HG03520 (cell line): Measurements from ENCODE around the gene GXYLT1.
"Not testable (repeated sequence)": the region's sequence is repeated elsewhere in the genome, so short reads cannot be mapped to it uniquely, and the experiment has no call there.

Experiments used
- ATAC-seq: cut with Tn5 transposase; IDR thresholded peaks from one replicate; pipeline ENCODE4 v1.9.1; 2021; ENCODE audit warnings: mild to moderate bottlenecking, moderate library complexity; ENCODE audit not compliant: unreplicated experiment

Gene GXYLT1

DNA sequence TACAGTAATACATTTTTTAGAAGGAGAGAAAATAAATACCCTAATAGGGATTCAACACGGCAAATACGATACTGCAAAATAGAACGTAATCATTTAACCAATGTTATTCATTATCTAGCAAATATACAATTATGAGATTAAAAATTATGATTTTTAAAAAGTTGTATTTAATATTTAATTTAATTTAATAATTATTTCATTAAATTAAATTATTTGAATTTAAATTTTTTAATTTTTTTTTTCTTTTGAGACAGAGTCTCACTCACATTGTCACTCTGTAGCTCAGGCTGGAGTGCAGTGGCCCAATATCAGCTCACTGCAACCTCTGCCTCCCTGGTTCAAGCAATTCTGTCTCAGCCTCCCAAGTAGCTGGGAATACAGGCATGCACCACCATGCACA lies 42.0 kb downstream of the GXYLT1 start:
- ATAC-seq: no peak

DNA sequence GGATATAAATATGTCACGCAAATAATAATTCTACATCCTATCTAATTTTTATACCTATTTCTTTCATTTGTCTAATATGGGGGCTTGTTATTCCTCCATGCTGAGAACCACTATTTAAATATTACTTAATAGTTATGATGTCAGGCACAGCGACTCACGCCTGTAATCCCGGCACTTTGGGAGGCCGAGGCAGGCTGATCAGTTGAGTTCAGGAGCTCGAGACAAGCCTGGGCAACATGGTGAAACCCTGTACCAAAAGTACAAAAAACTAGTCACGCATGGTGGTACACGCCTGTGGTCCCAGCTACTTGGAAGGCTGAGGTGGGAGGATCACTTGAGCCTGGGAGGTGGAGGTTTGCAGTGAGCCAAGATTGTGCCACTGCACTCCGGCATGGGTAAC lies 45.2 kb downstream of the GXYLT1 start:
- no peak for ATAC-seq

DNA sequence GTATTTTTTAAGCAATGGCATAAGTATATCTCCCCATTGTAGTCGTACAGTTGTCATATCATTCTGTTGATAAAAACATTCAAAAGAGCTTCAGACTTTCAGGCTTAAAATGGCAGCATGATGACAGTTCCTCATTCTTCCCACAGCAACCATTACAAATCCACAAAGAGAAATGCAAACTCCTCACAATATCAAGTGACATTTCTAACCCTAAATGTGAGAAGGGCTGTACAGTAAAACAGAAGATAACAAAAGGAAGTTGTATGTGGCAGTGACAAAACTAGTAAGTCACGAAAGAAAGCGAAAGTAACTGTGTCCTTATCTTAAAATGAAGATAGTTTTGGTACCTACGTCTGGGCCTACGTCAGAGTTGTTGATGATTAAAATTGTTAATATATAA lies 46.7 kb downstream of the GXYLT1 start:
- ATAC-seq: peak; percentile 94

DNA sequence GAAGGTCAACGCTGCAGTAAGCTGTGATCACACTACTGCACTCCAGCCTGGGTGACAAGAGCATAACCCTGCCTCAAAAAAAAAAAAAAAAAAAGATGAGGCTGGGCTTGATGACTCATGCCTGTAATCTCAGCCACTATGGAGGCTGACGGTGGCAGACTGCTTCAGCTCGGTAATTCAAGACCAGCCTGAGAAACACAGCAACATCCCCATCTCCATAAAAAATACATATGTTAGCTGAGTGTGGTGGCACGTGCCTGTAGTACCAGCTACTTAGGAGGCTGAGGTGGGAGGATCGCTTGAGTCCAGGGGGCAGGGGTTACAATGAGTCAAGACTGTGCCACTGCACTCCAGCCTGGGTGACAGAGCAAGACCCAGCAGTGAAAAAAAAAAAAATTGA lies 50.4 kb downstream of the GXYLT1 start:
- ATAC-seq: no peak

DNA sequence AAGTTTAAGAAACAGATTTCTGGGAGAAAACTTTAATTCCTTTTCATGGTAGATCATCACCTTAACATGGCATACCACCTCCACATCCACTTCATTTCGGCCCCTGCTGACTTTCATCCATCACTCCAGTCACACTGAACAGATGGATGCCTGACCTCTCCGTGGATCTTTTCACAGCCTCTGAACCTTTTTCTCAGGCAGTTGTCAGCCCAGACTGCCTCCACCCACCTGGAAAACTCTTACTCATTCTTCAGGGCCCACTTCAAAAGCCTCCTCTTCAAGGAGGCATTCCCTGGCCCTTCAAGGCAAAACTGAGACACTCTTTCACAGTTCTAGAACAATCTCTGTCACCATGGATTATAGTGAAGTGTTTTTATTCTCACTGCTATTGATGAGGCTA lies 52.9 kb downstream of the GXYLT1 start:
- no peak for ATAC-seq

DNA sequence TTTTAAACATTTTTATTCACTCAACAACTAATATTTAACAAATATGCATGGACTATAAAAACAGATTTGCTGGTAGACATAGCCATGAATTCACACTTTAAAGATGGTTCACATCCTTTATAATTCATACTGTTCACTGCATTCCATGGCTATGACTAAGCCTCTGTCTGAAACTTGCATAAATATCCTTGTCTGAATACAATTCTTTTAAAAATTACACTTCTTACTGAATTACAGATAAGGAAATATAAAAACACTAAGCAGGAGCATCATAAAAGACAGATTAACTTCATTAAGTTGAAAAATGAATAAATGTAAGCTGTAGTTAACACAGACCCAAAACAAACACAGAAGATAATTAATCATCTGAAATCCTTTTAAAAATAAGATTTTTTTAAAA lies 53.8 kb downstream of the GXYLT1 start:
- no peak for ATAC-seq

DNA sequence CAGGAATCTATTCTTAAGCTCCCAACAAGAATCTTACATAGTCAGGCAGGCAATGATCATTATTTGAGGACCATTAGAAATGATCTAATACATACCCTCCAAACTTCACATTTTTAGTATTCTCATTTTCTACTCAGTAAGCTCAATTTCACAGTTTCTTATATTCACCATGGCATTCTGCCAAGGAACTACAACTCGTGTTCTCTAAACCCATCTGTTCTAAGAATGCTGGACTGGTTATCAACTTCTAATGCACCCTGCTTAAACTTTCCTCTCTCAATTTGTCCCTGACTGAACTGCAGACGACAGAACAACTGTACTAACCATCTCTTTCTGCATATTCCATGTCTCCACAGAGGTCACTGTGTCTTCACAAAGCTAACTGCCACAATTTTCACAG lies 58.6 kb downstream of the GXYLT1 start:
- ATAC-seq: no peak

DNA sequence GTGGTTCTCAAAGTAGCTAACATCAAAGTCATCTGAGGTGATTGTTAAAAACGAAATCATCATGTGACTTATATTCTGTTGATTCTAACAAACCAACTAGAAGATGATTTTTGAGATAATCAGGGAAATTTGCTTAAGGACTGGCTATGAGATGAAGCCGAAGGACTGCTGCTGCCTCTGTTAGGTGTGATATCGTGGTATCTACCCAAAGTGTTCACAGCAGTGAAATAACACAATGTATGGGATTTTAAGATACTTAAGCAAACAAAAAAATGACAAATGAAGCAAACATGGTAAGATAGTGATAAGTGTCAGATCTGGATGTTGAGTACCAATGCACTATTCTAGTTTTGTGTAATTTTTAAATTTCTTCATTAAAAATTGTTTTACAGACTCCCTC lies 59.1 kb downstream of the GXYLT1 start:
- no peak for ATAC-seq

DNA sequence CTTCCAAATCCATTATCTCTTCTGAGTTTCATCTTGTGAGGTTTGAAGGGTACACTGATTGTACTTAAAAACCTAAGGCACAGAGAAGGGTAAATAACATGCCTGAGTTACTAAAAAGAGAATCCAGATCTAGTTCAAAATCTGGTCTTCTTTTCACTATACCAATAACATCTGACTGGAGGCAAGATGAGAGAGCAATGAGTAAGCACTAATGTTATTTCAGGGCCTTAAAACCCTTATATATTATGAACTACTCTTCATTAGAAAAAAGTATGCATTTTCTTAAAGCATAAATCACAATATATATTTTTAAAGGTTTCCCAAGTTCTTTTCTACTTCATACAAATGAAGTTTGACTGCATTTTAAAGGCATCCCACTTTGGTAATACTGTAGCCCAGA lies 60.2 kb downstream of the GXYLT1 start:
- no peak for ATAC-seq

DNA sequence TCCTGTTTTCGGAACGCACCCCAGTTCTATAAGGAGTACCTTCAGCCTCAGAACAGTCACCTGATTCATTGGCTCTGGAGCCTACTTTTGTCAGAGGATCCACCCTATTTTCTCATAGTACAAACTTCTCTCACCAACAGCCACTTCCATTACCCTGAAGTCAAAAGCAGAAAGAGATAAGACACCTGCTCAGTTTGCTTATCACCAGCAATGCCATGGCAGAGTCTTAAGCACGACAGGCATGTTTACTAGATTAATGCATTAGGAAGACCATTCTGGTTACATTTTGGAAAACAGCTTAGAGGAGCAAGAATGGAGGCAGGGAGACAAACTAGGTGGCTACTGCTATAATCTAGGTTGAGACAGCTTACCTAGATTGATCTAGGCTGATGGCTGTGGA lies 67.7 kb downstream of the GXYLT1 start:
- no peak for ATAC-seq

DNA sequence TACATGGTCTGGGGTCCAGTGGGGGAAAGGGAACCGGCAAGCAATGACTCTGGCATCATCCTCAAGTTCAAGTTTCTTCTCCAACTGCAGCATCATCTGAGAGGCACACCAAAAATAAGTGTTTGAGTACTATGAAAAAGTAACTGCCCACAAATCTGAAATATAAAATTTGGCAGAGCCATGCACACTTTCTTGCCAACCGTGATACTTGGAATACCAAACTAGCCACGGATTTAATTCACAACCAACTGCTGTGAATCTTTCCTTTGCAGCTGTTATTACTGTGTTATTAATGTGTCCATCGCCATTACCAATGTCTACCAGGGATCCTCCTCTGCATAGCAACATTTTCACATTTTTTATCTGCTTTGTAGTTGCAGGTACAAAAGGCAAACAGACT lies 74.6 kb downstream of the GXYLT1 start:
- ATAC-seq: no peak

DNA sequence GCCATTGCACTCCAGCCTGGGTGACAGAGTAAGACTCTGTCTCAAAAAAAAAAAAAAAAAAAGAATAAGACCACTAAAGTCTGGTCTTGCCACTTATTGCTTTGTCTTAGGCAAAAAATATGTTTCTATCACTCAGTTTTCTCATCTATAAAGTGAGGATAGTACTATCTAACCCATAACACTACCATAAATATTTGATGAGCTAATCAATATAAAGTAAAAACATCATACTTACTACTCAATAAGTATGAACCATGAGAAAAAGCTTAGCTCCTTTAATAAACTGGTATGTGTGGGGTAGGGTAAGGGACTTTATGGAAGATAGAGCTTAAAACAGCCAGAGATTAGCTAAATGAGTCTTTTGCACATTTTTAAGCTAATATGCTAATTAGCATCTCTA lies 85.5 kb downstream of the GXYLT1 start:
- no peak for ATAC-seq

DNA sequence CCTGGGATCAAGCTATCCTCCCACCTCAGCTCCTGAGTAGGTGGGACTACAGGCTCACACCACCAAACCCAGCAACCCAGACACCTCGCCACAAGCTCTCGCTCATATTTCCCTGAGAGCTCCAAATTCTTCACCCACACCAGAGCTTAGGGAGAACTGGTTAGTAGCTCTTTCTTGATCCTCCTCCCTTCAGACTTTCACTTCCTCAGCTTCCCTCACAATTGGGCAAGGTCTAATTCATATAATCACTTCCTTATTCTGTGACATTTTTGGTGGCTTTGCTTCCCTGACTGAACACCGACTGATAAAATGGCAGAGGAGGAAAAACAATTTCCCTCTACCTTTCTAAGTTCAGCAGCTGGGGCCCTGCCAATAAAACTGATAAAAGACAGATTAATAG lies 88.5 kb downstream of the GXYLT1 start:
- ATAC-seq: peak; percentile 76

DNA sequence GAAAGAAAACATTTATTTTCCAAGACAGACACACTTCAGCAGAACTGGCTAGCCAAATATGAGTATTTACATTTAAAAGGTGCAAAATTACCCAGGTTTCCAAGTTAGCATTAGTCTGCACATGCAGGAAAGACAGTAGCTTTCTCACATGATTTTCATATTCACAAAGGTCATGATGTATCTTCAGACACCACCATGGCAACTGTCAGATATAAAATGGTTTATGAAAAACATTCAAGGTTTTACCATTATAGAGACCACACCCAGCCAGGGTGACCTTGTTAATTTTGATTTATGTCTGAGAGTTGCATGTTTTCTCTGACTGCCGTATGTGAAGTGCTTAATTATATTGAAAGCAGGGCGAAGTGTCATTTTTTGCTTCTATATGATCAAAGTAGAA lies 91.2 kb downstream of the GXYLT1 start:
- ATAC-seq: no peak

DNA sequence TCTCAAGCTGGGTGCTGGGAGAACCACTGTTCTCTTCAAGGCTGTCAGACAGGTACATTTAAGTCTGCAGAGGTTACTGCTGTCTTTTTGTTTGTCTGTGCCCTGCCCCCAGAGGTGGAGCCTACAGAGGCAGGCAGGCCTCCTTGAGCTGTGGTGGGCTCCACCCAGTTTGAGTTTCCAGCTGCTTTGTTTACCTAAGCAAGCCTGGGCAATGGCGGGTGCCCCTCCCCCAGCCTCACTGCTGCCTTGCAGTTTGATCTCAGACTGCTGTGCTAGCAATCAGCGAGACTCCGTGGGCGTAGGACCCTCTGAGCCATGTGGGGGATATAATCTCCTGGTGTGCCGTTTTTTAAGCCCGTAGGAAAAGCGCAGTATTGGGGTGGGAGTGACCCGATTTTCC lies 95.7 kb downstream of the GXYLT1 start:
- ATAC-seq: not testable (repeated sequence)

DNA sequence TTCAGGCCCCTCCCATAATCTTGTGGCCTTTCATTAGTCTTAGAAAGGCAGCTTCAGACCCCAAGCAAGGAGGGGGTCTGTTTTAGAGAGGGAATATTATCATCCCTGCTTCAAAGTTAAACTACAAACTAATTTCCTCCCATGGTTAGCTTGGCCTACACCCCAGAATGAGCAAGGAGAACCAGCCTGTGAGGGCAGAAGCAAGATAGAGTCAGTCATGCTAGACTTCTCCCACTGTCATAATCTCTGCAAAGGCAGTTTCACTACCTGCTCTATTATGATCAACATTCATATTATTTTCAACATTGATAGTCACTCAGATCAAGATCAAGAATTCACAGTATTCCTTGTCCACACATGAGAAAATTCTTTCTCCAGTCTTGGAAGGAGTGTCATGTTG lies 105.1 kb downstream of the GXYLT1 start:
- no peak for ATAC-seq

DNA sequence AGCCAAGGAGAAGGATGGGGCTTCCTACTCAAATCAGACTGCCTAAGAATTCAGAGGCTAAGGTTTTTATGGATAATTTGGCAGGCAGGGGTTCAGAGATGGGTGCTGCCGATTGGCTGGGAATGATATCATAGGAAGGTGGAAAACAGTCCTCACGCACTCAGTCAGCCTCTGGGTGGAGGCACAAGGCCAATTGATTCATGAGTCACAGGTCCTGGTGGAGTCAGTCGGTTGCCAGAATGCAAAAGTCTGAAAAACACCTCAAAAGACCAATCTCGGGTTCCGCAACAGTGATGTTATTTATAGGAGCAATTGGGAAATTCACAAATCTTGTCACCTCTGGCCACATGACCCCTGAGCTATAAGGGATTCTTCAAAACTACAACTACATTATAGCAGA lies 105.5 kb downstream of the GXYLT1 start:
- ATAC-seq: no peak

DNA sequence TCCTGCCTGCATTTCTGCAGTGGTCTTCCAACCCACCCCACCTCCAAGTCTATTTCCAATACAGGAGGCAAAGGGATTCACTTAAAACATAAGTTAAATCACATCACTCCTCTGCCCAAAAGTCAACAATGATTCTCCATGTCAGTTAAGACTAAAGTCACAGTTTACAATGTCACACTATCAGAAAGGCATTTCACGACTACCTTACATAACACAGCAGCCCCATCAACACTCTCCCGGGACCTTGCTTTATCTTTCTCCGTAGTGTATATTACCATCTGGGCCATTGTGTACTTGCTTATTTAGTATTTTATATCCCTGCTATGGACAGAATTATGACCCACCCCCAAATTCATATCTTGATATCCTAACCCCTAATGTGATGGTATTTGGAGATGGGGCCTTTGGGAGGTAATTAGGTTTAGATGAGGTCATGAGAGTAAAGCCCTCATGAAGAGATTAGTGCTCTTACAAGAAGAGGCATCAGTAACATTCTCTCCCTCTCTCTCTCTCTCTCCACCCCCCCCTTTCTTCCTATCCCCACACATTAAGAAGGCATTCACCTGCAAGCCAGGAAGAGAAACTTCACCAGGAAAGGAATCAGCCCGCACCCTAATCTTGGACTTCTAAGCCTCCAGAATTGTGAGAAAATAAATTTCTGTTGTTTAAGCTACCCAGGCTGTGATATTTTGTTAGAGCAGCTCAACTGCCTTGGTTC lies 112.7 kb downstream of the GXYLT1 start:
- no peak for ATAC-seq
